Lower leg skin (tissue), 4 donors: ENCODE measurements around the gene THAP7. TPM values are rescaled to one million over a fixed set of nuclear protein-coding genes. Genes with fewer than 3 reads are reported as not detected.
"Not testable (repeated sequence)": the region's sequence is repeated elsewhere in the genome, so short reads cannot be mapped to it uniquely, and the experiment has no call there.

Experiments
- DNase-seq, 2 donors: peaks; one replicate each; pipeline ENCODE4 v3.0.0-alpha.2; 2019; ENCODE audit warnings: low spot score in 2 of 2
- H3K4me3 ChIP-seq: fragments of 200-600 bp; sonication (generic); 2 replicates; pipeline ENCODE4 v1.5.1; 2017; ENCODE audit warnings: mild to moderate bottlenecking, low read depth; ENCODE audit not compliant: poor library complexity, severe bottlenecking
- POLR2A ChIP-seq, 2 donors: fragments of 450-650 bp; IDR thresholded peaks; one replicate each; pipeline ENCODE4 v1.6.1; 2016 to 2017; ENCODE audit warnings: antibody characterized with exemption in 2 of 2, mild to moderate bottlenecking in 1 of 2, moderate library complexity in 1 of 2
- WGBS, 2 donors: methylation state at CpG; one replicate each; pipeline ENCODE4 v1.1.5; 2018; 5-methylcytosine and 5-hydroxymethylcytosine counted together
- intact Hi-C: fragments of 100-400 bp; cut with DNase I; formaldehyde crosslinking; loops from one replicate; pipeline ENCODE4 v1.15.0; 2023; ENCODE audit warnings: low total_unique reads
- total RNA-seq, 4 donors: library from RNA; depleted of rRNA; stranded (reverse); fragments of >200 nt; gene quantifications; one replicate each; pipeline ENCODE4 v1.1.0, GENCODE V29; 2016
- TF ChIP-seq, protein P1 (sequence below), 3 donors: fragments of 450-650 bp; IDR thresholded peaks; one replicate each; pipeline ENCODE4 v1.5.1; 2016; ENCODE audit warnings: antibody characterized with exemption in 3 of 3, mild to moderate bottlenecking in 3 of 3, moderate library complexity in 2 of 3

The THAP7 gene
- total RNA-seq, 4 donors from 2014 or later = 23.3 to 48.2 (median 45.1) TPM

DNA sequence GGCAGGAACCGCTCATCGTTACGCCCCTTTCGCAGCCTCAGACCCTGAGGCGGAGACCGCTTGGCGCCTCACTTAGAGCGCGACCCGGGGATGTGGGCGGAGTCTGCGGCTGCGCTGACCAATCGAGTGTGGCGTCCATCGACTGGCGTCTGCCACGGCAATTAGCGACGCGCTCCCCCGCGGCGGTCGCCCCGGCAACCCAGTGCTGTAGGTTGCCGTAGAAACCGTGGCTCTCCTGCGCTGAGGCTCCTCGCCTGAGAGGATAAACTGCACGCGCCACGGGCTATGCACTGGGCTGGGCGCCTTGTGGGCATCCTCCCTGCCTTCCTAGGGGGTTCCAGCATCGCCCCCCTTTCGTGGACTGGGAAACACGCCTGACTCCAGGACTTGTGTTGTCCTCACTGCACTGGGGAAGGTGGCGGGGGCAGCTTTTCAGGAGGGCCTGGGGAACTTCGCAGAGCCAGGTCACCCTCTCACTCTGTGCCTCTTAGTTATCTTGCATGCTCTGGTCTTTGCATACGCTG lies 12.3 kb upstream of the THAP7 start:
- no peak overlapping the region for H3K4me3 ChIP-seq
- intact Hi-C loops = no loop called here
- 2 to 9% methylated on average over 6 to 24 of the region's 40 CpGs for WGBS, 2 donors
- DNase-seq = peak; percentile 62 to 96
- TF ChIP-seq POLR2A (IDR thresholded peaks at IDR 0.05) = no peak
- TF ChIP-seq, protein P1, sequence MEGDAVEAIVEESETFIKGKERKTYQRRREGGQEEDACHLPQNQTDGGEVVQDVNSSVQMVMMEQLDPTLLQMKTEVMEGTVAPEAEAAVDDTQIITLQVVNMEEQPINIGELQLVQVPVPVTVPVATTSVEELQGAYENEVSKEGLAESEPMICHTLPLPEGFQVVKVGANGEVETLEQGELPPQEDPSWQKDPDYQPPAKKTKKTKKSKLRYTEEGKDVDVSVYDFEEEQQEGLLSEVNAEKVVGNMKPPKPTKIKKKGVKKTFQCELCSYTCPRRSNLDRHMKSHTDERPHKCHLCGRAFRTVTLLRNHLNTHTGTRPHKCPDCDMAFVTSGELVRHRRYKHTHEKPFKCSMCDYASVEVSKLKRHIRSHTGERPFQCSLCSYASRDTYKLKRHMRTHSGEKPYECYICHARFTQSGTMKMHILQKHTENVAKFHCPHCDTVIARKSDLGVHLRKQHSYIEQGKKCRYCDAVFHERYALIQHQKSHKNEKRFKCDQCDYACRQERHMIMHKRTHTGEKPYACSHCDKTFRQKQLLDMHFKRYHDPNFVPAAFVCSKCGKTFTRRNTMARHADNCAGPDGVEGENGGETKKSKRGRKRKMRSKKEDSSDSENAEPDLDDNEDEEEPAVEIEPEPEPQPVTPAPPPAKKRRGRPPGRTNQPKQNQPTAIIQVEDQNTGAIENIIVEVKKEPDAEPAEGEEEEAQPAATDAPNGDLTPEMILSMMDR (IDR thresholded peaks at IDR 0.05) = no peak

DNA sequence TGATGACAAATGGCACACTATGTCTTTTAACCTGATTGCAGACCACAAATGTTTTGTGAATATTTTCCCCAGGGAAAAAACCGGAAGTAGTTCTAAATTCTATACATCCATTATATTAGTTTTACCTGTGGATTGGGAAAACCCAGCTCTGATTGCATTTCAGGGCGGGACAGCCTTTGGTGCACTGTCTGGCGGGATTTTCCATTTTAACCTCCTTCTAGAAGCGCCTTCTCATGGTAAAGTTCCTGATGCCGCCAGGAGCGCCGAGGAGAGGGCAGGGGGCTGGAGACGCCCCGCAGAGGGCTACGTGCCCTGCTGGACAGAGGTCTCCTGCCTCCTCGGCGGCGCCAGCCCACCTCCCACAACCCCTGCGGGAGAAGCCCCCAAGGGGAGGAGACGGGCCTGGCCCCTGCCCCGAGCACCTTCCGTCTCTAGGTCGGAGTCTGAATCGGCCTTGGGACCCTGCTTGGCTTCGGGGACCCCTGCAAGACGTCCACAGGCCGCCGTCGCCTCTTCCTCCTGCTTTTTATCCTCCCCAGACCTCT lies 11.8 kb upstream of the THAP7 start:
- WGBS, 2 donors = 6 to 8% methylated on average over 18 to 24 of the region's 24 CpGs

DNA sequence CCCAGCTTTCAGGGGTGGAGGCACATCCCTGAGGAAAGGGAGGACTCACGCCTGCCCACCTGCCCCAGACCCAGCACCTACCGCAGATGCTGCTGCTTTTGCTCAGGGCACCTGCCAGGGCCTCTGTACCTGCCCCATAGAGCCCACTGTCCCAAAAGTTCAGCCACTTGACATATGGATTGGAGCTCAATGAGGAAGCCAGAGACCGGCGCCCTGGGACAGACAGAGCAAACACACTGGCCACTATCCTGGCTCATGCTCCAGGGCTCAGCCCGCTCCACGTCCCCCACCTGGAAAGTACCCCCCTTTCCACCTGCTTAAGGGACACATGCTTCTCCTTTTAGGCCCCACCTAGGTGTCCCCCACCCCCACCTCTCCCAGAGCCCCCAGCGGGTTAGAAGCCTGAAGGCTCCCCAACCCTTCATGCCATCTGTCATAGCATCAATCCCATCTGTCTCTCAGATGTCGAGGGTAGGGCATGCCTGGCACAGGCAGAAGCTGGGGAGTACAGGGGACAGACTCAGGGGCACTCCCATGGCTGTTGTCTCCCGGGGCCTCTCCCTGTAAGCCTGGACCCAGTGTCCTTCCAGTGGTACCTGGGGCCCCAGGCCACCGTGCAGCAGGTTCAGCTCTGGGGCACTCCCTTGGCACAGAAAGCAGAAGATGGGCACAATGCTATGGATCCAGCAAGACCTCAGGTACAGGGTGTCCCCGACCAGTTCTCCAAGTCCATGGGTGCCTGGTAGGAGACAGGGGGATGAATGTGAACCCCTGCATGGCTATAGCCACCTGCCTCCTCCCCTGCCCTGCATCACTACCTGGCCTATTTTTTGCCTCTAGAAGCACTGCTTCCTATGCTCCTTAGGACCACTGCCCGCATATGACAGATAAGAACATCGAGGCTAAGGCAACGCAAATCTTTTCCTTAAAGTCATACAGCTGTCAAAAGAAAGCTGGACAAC lies 10.8 kb upstream of the THAP7 start:
- intact Hi-C loops = no loop called here
- no peak for DNase-seq
- WGBS, 2 donors = 77 to 78% methylated on average over 12 to 14 of the region's 14 CpGs
- TF ChIP-seq, protein P1 (IDR thresholded peaks at IDR 0.05) = no peak
- no peak for TF ChIP-seq POLR2A (IDR thresholded peaks at IDR 0.05)
- no peak overlapping the region for H3K4me3 ChIP-seq

More for the DNA sequence above, 11.8 kb upstream of the THAP7 start:
- intact Hi-C loops = no loop called here
- H3K4me3 ChIP-seq = no peak overlapping the region
- no peak for DNase-seq
- TF ChIP-seq, protein P1 (IDR thresholded peaks at IDR 0.05) = no peak
- TF ChIP-seq POLR2A (IDR thresholded peaks at IDR 0.05) = no peak

DNA sequence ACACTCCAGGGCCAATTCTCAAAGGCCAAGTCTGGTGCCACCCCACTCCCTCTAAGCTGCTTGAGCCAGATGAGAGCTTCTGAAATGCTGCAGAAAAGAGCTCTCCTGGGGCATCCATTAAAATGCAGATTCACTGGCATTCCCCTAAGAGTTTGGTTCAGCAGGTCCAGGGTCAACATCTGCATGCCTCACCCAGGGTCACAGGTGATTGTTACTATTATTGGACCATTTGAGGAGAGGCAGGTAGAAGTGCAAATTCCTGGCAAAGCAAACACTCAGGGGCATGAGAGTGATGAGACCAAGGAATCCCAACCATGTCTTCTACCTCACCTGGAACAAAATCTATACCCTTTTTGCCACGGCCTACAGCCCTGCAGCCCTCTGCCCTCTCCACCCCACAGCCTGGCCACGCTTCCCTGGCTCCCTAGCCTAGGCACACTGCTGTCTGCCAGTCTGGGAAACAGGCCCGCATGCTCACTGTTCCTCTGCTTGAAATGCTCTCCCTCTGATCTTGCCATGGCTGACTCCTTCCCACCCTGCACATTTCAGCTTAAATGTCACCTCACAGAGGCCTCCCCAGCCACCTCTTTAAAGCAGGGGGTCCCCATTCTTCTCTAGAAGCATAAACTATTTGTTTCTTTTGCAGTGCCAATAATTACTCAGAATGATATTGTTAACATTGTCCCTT lies 8.7 kb upstream of the THAP7 start:
- 84 to 92% methylated on average over 3 of the region's 3 CpGs for WGBS, 2 donors
- H3K4me3 ChIP-seq = no peak overlapping the region
- DNase-seq = no peak
- TF ChIP-seq POLR2A (IDR thresholded peaks at IDR 0.05) = no peak
- TF ChIP-seq, protein P1 (IDR thresholded peaks at IDR 0.05) = no peak
- intact Hi-C loops = no loop called here

DNA sequence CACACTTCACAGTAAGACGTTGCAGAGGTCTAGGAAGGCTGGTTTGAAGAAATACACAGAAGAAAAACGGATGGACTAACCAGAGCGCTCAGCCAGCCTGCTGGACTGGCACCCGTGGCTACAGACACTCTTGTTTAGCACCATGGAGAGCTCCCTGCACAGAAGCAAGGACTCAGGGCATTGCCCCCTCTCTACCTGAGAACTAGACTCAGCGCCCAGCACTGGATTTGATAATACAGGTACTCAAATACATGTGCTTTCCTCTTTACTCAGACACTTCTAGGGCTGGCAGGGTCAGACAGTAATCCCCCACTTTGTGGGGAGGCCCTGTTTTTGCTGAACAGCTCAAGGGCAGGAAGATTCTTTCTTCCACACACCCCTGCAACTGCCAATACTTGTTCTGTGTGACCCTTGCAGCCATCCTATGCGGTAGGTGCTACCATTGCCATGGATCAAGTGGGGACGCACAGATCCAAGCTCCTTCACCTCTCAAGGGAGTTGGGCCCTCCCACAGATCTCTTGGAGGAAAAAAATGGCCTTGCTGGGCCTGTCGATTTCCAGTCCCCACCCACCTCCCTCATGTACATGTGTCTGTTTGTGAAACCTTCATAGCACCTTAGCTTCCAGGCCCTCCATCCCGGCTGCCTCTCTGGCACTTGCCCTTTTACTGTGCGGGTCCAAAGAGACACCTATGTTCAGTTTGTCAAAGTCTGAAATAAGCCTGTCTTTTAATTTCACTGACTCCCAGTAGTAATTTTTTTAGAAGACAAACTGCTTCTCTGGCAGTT lies 7.9 kb upstream of the THAP7 start:
- no peak overlapping the region for H3K4me3 ChIP-seq
- no peak for DNase-seq
- WGBS, 2 donors = 59 to 63% methylated on average over 10 of the region's 10 CpGs
- no peak for TF ChIP-seq POLR2A (IDR thresholded peaks at IDR 0.05)
- TF ChIP-seq, protein P1 (IDR thresholded peaks at IDR 0.05) = no peak
- intact Hi-C loops = loop anchor here (5.0 kb wide), 1 partner anchor 153 kb away; the partner anchor contains the start of genes PI4KA and SNAP29

DNA sequence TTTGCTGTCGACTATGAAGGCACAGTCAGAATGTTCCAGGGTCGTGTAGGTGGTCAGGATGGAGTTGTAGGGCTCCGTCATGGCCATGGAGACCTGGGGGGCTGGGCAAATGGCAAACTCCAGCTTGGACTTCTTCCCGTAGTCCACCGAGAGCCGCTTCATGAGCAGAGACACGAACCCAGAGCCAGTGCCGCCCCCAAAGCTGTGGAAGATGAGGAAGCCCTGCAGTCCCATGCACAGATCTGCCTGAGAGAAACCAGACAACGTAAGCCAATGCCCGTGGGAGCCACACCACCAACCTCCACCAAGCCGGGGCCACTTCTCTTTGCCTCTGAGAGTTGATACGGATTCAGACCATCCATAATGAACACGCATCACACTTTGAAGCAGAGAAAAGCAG lies 7.3 kb upstream of the THAP7 start:
- WGBS, 2 donors = 85 to 88% methylated on average over 13 of the region's 13 CpGs

More for the DNA sequence above, 7.3 kb upstream of the THAP7 start:
- intact Hi-C loops = loop anchor here (5.0 kb wide), 1 partner anchor 152 kb away; the partner anchor contains the start of genes PI4KA and SNAP29
- not testable (repeated sequence) for H3K4me3 ChIP-seq, DNase-seq
